ENCODE data around the gene RAPGEF6.

Gene RAPGEF6

DNA sequence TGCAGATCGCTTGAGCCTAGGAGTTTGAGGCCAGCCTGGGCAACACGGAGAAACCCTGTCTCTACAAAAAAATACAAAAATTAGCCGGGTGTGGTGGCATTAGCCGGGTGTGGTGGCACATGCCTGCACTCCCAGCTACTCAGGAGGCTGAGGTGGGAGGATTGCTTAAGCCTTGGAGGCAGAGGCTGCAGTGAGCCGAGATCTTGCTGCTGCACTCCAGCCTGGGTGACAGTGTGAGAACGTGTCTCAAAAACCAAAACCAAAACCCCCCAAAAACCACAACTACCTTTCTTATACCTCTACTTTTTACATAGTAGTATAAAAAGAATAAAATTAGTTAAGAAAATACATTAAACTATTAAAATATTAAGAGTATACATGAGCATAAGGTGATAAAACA lies 121.2 kb downstream of the RAPGEF6 start (continued):
- TF ChIP-seq SCRT2 (tag by site-specific recombination; IDR thresholded peaks at IDR 0.05): no peak
- TF ChIP-seq, protein P1, sequence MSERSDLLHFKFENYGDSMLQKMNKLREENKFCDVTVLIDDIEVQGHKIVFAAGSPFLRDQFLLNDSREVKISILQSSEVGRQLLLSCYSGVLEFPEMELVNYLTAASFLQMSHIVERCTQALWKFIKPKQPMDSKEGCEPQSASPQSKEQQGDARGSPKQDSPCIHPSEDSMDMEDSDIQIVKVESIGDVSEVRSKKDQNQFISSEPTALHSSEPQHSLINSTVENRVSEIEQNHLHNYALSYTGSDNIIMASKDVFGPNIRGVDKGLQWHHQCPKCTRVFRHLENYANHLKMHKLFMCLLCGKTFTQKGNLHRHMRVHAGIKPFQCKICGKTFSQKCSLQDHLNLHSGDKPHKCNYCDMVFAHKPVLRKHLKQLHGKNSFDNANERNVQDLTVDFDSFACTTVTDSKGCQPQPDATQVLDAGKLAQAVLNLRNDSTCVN (tag by site-specific recombination; optimal IDR thresholded peaks at IDR 0.05): no peak
- TF ChIP-seq ZNF558 (tag by site-specific recombination; IDR thresholded peaks at IDR 0.05): no peak
- TF ChIP-seq ZNF48 (tag by site-specific recombination; IDR thresholded peaks at IDR 0.05): no peak
- no peak for TF ChIP-seq HOXC10 (CRISPR knock-in tag; IDR thresholded peaks at IDR 0.05)
- TF ChIP-seq ZNF561 (tag by site-specific recombination; IDR thresholded peaks at IDR 0.05; ENCODE audit: borderline replicate concordance): no peak
- TF ChIP-seq, protein P2, sequence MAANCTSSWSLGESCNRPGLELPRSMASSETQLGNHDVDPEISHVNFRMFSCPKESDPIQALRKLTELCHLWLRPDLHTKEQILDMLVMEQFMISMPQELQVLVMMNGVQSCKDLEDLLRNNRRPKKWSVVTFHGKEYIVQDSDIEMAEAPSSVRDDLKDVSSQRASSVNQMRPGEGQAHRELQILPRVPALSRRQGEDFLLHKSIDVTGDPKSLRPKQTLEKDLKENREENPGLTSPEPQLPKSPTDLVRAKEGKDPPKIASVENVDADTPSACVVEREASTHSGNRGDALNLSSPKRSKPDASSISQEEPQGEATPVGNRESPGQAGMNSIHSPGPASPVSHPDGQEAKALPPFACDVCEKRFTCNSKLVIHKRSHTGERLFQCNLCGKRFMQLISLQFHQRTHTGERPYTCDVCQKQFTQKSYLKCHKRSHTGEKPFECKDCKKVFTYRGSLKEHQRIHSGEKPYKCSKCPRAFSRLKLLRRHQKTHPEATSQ (tag by site-specific recombination; IDR thresholded peaks at IDR 0.05): no peak
- no peak for TF ChIP-seq ZNF335 (tag by site-specific recombination; conservative IDR thresholded peaks at IDR 0.05)
- no peak for TF ChIP-seq ZNF514 (tag by site-specific recombination; IDR thresholded peaks at IDR 0.05)

DNA sequence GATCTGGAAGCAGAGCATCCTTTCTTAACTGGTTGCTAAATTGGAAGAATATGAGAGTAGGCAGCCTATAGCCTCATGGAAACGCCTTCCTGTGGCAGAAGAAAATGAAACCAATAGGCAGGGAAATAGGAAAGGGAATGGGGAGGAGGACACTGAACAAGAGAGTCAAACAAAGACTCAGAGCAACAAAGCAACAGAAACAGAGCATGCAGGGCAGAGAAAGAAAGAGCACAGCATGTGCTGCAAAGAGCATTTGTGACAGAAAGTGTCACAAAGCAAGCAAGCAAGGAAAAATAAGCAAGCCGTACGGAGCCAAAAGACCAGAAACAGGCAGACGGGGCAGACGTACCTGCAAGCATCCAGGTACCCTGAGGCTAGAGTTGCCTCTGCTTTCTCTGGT lies 123.1 kb downstream of the RAPGEF6 start:
- TF ChIP-seq SCRT2 (tag by site-specific recombination; IDR thresholded peaks at IDR 0.05) (no peak), ZNF785 (tag by site-specific recombination; IDR thresholded peaks at IDR 0.05) (no peak), ZNF433 (tag by site-specific recombination; IDR thresholded peaks at IDR 0.05; ENCODE audit: low read depth) (no peak), KLF10 (tag by site-specific recombination; IDR thresholded peaks at IDR 0.05) (no peak), ZNF626 (tag by site-specific recombination; IDR thresholded peaks at IDR 0.05) (no peak), HOXA7 (CRISPR knock-in tag; IDR thresholded peaks at IDR 0.05; ENCODE audit: borderline replicate concordance) (no peak), ZNF202 (tag by site-specific recombination; IDR thresholded peaks at IDR 0.05; ENCODE audit: borderline replicate concordance) (no peak), PRDM1 (tag by site-specific recombination; IDR thresholded peaks at IDR 0.05) (no peak), ZNF530 (tag by site-specific recombination; IDR thresholded peaks at IDR 0.05; ENCODE audit: low read depth) (no peak), ZNF558 (tag by site-specific recombination; IDR thresholded peaks at IDR 0.05) (no peak), MEIS1 (CRISPR knock-in tag; IDR thresholded peaks at IDR 0.05; ENCODE audit: borderline replicate concordance) (no peak), ZBTB21 (tag by site-specific recombination; IDR thresholded peaks at IDR 0.05) (no peak), IKZF3 (tag by site-specific recombination; IDR thresholded peaks at IDR 0.05) (no peak), ZNF2 (tag by site-specific recombination; IDR thresholded peaks at IDR 0.05) (no peak), ZNF677 (tag by site-specific recombination; IDR thresholded peaks at IDR 0.05) (no peak)
- TF ChIP-seq, protein P3, sequence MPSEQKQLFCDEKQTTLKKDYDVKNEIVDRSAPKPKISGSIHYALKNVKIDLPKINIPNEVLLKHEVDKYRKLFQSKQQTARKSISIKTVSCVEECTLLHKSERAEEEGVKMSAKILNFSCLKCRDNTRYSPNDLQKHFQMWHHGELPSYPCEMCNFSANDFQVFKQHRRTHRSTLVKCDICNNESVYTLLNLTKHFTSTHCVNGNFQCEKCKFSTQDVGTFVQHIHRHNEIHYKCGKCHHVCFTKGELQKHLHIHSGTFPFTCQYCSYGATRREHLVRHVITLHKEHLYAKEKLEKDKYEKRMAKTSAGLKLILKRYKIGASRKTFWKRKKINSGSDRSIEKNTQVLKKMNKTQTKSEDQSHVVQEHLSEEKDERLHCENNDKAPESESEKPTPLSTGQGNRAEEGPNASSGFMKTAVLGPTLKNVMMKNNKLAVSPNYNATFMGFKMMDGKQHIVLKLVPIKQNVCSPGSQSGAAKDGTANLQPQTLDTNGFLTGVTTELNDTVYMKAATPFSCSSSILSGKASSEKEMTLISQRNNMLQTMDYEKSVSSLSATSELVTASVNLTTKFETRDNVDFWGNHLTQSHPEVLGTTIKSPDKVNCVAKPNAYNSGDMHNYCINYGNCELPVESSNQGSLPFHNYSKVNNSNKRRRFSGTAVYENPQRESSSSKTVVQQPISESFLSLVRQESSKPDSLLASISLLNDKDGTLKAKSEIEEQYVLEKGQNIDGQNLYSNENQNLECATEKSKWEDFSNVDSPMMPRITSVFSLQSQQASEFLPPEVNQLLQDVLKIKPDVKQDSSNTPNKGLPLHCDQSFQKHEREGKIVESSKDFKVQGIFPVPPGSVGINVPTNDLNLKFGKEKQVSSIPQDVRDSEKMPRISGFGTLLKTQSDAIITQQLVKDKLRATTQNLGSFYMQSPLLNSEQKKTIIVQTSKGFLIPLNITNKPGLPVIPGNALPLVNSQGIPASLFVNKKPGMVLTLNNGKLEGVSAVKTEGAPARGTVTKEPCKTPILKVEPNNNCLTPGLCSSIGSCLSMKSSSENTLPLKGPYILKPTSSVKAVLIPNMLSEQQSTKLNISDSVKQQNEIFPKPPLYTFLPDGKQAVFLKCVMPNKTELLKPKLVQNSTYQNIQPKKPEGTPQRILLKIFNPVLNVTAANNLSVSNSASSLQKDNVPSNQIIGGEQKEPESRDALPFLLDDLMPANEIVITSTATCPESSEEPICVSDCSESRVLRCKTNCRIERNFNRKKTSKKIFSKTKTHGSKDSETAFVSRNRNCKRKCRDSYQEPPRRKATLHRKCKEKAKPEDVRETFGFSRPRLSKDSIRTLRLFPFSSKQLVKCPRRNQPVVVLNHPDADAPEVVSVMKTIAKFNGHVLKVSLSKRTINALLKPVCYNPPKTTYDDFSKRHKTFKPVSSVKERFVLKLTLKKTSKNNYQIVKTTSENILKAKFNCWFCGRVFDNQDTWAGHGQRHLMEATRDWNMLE (tag by site-specific recombination; conservative IDR thresholded peaks at IDR 0.05; ENCODE audit: low read depth): no peak
- TF ChIP-seq, protein P4, sequence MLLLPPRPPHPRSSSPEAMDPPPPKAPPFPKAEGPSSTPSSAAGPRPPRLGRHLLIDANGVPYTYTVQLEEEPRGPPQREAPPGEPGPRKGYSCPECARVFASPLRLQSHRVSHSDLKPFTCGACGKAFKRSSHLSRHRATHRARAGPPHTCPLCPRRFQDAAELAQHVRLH (tag by site-specific recombination; IDR thresholded peaks at IDR 0.05): no peak
- TF ChIP-seq, protein P5, sequence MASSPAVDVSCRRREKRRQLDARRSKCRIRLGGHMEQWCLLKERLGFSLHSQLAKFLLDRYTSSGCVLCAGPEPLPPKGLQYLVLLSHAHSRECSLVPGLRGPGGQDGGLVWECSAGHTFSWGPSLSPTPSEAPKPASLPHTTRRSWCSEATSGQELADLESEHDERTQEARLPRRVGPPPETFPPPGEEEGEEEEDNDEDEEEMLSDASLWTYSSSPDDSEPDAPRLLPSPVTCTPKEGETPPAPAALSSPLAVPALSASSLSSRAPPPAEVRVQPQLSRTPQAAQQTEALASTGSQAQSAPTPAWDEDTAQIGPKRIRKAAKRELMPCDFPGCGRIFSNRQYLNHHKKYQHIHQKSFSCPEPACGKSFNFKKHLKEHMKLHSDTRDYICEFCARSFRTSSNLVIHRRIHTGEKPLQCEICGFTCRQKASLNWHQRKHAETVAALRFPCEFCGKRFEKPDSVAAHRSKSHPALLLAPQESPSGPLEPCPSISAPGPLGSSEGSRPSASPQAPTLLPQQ (tag by site-specific recombination; IDR thresholded peaks at IDR 0.05): no peak
- no peak overlapping the region for H3K4me3 ChIP-seq (ENCODE audit: low read depth, low read length)
- peaks cover 2% of the 10 kb centered on the region; the same call in 1 of the 2 replicates for H3K4me1 ChIP-seq (ENCODE audit: control insufficient read depth, insufficient read depth, low read length)
- ChIA-PET CTCF (no interaction called here), POLR2A (no interaction called here)
- H3K9me3 ChIP-seq (ENCODE audit: control insufficient read depth, insufficient read depth, low read depth, low read length): no peaks in the 10 kb centered on the region
- H3K27ac ChIP-seq (ENCODE audit: extremely low read depth, low read depth, low read length): no peak overlapping the region
- H3K36me3 ChIP-seq (ENCODE audit: control insufficient read depth in 2 of 2, insufficient read depth in 1 of 2, low read length in 2 of 2): peaks cover 7 to 15% of the 10 kb centered on the region in 2 experiments

All from HEK293 (cell line).